Activated CD4-positive, alpha-beta memory T cell treated with anti-CD3 and anti-CD28 coated beads, Interleukin-2, amount 10 ng/mL, durations not matched to agents 7 days and 5 days (primary cell): ENCODE measurements around the gene TAAR9. TPM values are rescaled to one million over a fixed set of nuclear protein-coding genes. Genes with fewer than 3 reads are reported as not detected.

Experiments
- CTCF ChIA-PET: fragments of 350-600 bp; sonication (Branson Sonifier 250); formaldehyde crosslinking; loops from one replicate; lab custom pipeline; 2021; ENCODE audit warnings: antibody characterized with exemption, inconsistent platforms; lab: Charles Lee
- POLR2A ChIA-PET: fragments of 350-600 bp; sonication (Branson Sonifier 250); formaldehyde crosslinking; loops from one replicate; lab custom pipeline; 2021; ENCODE audit warnings: antibody characterized with exemption; lab: Charles Lee
- DNase-seq: peaks from one replicate; pipeline ENCODE4 v3.0.0-alpha.2; 2020
- H3K27ac Mint-ChIP-seq: one replicate; pipeline ENCODE4 v1.8.0; 2021; ENCODE audit warnings: mild to moderate bottlenecking, mixed read lengths
- H3K27me3 Mint-ChIP-seq: one replicate; pipeline ENCODE4 v1.8.0; 2021; ENCODE audit warnings: mixed read lengths
- H3K36me3 Mint-ChIP-seq: one replicate; pipeline ENCODE4 v1.8.0; 2021; ENCODE audit warnings: low read depth, mixed read lengths
- H3K4me1 Mint-ChIP-seq: one replicate; pipeline ENCODE4 v1.8.0; 2021; ENCODE audit warnings: mixed read lengths
- H3K4me3 Mint-ChIP-seq: one replicate; pipeline ENCODE4 v1.8.0; 2021; ENCODE audit warnings: mild to moderate bottlenecking, mixed read lengths
- H3K9me3 Mint-ChIP-seq: one replicate; pipeline ENCODE4 v1.8.0; 2021; ENCODE audit warnings: mixed read lengths
- total RNA-seq, 2 experiments: library from RNA; stranded (reverse); gene quantifications; one replicate each; pipeline ENCODE4 v1.2.3, GENCODE V29; 2021

Gene TAAR9
- not detected for total RNA-seq

- H3K36me3 Mint-ChIP-seq, result no peaks in the 10 kb centered on the region
- POLR2A ChIA-PET, result no interaction called here
- H3K9me3 Mint-ChIP-seq, result no peaks in the 10 kb centered on the region
- H3K4me1 Mint-ChIP-seq, result no peaks in the 10 kb centered on the region
- H3K4me3 Mint-ChIP-seq, result no peak within 1 kb of the TSS
- peaks cover 32% of the 10 kb centered on the region for H3K27me3 Mint-ChIP-seq
- CTCF ChIA-PET, result no interaction called here
- no peak within 1 kb of the TSS for H3K27ac Mint-ChIP-seq
- no peak for DNase-seq
These were observed at the start of gene TAAR9 for GRCh38 chr6:132537977-132538376. Gene TAAR9, plus strand, starts transcription at chr6:132538277. Its CDS starts 13 bp downstream, at chr6:132538290.

GRCh38 chr6:132489376-132489775 lies 48.7 kb upstream of the TAAR9 start:
- no peak for DNase-seq
- Mint-ChIP-seq H3K27me3 (no peaks in the 10 kb centered on the region), H3K27ac (no peak overlapping the region), H3K4me3 (no peak overlapping the region), H3K4me1 (peaks cover 16% of the 10 kb centered on the region), H3K9me3 (no peaks in the 10 kb centered on the region), H3K36me3 (peaks cover 6% of the 10 kb centered on the region)
- ChIA-PET CTCF (interaction anchor here (1.6 to 8.7 kb wide), 2 partner anchors 210 kb away, joined by 8 to 161 read pairs; no protein-coding TSS in a partner anchor), POLR2A (interaction anchor here (1.1 kb wide), 1 partner anchor 24 kb away, joined by 4 read pairs; the partner anchor contains the start of gene STX7)

- H3K27me3 Mint-ChIP-seq, result no peaks in the 10 kb centered on the region
- no peak overlapping the region for H3K4me3 Mint-ChIP-seq
- DNase-seq, result no peak
- H3K9me3 Mint-ChIP-seq, result no peaks in the 10 kb centered on the region
- H3K4me1 Mint-ChIP-seq, result peaks cover 22% of the 10 kb centered on the region
- H3K27ac Mint-ChIP-seq, result no peak overlapping the region
- ChIA-PET POLR2A (interaction anchor here (1.1 kb wide), 1 partner anchor 23 kb away, joined by 4 read pairs; the partner anchor contains the start of gene STX7), CTCF (interaction anchor here (1.6 kb wide), 1 partner anchor 210 kb away, joined by 8 read pairs; no protein-coding TSS in a partner anchor)
- H3K36me3 Mint-ChIP-seq, result peaks cover 12% of the 10 kb centered on the region
These were observed 48.1 kb upstream of the TAAR9 start for GRCh38 chr6:132490024-132490423.

- CTCF ChIA-PET, result interaction anchor here (1.6 kb wide), 1 partner anchor 211 kb away, joined by 8 read pairs; no protein-coding TSS in a partner anchor
- H3K9me3 Mint-ChIP-seq, result no peaks in the 10 kb centered on the region
- H3K4me1 Mint-ChIP-seq, result peaks cover 28% of the 10 kb centered on the region
- POLR2A ChIA-PET, result interaction anchor here (1.1 kb wide), 1 partner anchor 23 kb away, joined by 4 read pairs; the partner anchor contains the start of gene STX7
- DNase-seq, result no peak
- H3K36me3 Mint-ChIP-seq, result peaks cover 12% of the 10 kb centered on the region
- no peak overlapping the region for H3K4me3 Mint-ChIP-seq
- no peaks in the 10 kb centered on the region for H3K27me3 Mint-ChIP-seq
- H3K27ac Mint-ChIP-seq, result no peak overlapping the region
These were observed 47.4 kb upstream of the TAAR9 start for GRCh38 chr6:132490478-132491204.

GRCh38 chr6:132491303-132491702 lies 46.8 kb upstream of the TAAR9 start:
- Mint-ChIP-seq H3K4me1 (peaks cover 33% of the 10 kb centered on the region), H3K27ac (no peak overlapping the region), H3K9me3 (no peaks in the 10 kb centered on the region), H3K36me3 (peaks cover 12% of the 10 kb centered on the region), H3K27me3 (no peaks in the 10 kb centered on the region), H3K4me3 (no peak overlapping the region)
- ChIA-PET POLR2A (no interaction called here), CTCF (no interaction called here)
- DNase-seq, result no peak

- DNase-seq, result no peak
- H3K4me3 Mint-ChIP-seq, result no peak overlapping the region
- peaks cover 36% of the 10 kb centered on the region for H3K4me1 Mint-ChIP-seq
- no peaks in the 10 kb centered on the region for H3K27me3 Mint-ChIP-seq
- peaks cover 12% of the 10 kb centered on the region for H3K36me3 Mint-ChIP-seq
- H3K9me3 Mint-ChIP-seq, result no peaks in the 10 kb centered on the region
- ChIA-PET POLR2A (no interaction called here), CTCF (interaction anchor here (1.2 kb wide), 1 partner anchor 21 kb away, joined by 4 read pairs; the partner anchor contains the start of gene STX7)
- no peak overlapping the region for H3K27ac Mint-ChIP-seq
These were observed 46.2 kb upstream of the TAAR9 start for GRCh38 chr6:132491881-132492280.

- H3K9me3 Mint-ChIP-seq, result no peaks in the 10 kb centered on the region
- POLR2A ChIA-PET, result interaction anchor here (0.9 to 2.8 kb wide), 4 partner anchors 11 to 320 kb away, joined by 3 to 21 read pairs (median 6); partner anchors contain the start of genes RPS12 and STX7
- peaks cover 26% of the 10 kb centered on the region for H3K36me3 Mint-ChIP-seq
- no peak overlapping the region for H3K4me3 Mint-ChIP-seq
- H3K27me3 Mint-ChIP-seq, result no peaks in the 10 kb centered on the region
- peaks cover 36% of the 10 kb centered on the region for H3K4me1 Mint-ChIP-seq
- no peak overlapping the region for H3K27ac Mint-ChIP-seq
- DNase-seq, result no peak
- CTCF ChIA-PET, result interaction anchor here (0.8 to 3.4 kb wide), 5 partner anchors 10 to 215 kb away, joined by 3 to 21 read pairs (median 7); partner anchors contain the start of gene STX7
These were observed 43.1 kb upstream of the TAAR9 start for GRCh38 chr6:132494954-132495353.

- DNase-seq, result no peak
- no peak overlapping the region for H3K4me3 Mint-ChIP-seq
- H3K4me1 Mint-ChIP-seq, result peaks cover 42% of the 10 kb centered on the region
- no peak overlapping the region for H3K27ac Mint-ChIP-seq
- CTCF ChIA-PET, result interaction anchor here (0.8 to 3.4 kb wide), 8 partner anchors 11 to 303 kb away, joined by 3 to 21 read pairs (median 4); partner anchors contain the start of genes SLC18B1 and STX7
- POLR2A ChIA-PET, result interaction anchor here (0.9 to 2.8 kb wide), 5 partner anchors 8 to 319 kb away, joined by 3 to 21 read pairs (median 3); partner anchors contain the start of genes RPS12 and STX7
- peaks cover 33% of the 10 kb centered on the region for H3K36me3 Mint-ChIP-seq
- H3K9me3 Mint-ChIP-seq, result no peaks in the 10 kb centered on the region
- H3K27me3 Mint-ChIP-seq, result no peaks in the 10 kb centered on the region
These were observed 42.4 kb upstream of the TAAR9 start for GRCh38 chr6:132495604-132496079.

GRCh38 chr6:132496519-132497180 lies 41.4 kb upstream of the TAAR9 start:
- no peak overlapping the region for H3K4me3 Mint-ChIP-seq
- H3K27ac Mint-ChIP-seq, result no peak overlapping the region
- ChIA-PET CTCF (interaction anchor here (0.9 to 3.4 kb wide), 8 partner anchors 12 to 302 kb away, joined by 3 to 21 read pairs (median 4); partner anchors contain the start of genes SLC18B1 and STX7), POLR2A (interaction anchor here (0.7 to 2.8 kb wide), 4 partner anchors 9 to 318 kb away, joined by 3 to 21 read pairs (median 3); partner anchors contain the start of genes RPS12 and STX7)
- H3K9me3 Mint-ChIP-seq, result no peaks in the 10 kb centered on the region
- H3K27me3 Mint-ChIP-seq, result no peaks in the 10 kb centered on the region
- H3K36me3 Mint-ChIP-seq, result peaks cover 38% of the 10 kb centered on the region
- DNase-seq, result no peak
- H3K4me1 Mint-ChIP-seq, result peaks cover 42% of the 10 kb centered on the region

GRCh38 chr6:132498638-132499037 lies 39.4 kb upstream of the TAAR9 start:
- no peaks in the 10 kb centered on the region for H3K27me3 Mint-ChIP-seq
- CTCF ChIA-PET, result no interaction called here
- H3K9me3 Mint-ChIP-seq, result no peaks in the 10 kb centered on the region
- POLR2A ChIA-PET, result no interaction called here
- H3K4me3 Mint-ChIP-seq, result no peak overlapping the region
- H3K27ac Mint-ChIP-seq, result no peak overlapping the region
- H3K4me1 Mint-ChIP-seq, result peaks cover 41% of the 10 kb centered on the region
- peaks cover 38% of the 10 kb centered on the region for H3K36me3 Mint-ChIP-seq
- no peak for DNase-seq

- Mint-ChIP-seq H3K27ac (no peak overlapping the region), H3K9me3 (no peaks in the 10 kb centered on the region), H3K4me3 (no peak overlapping the region), H3K36me3 (peaks cover 31% of the 10 kb centered on the region), H3K27me3 (no peaks in the 10 kb centered on the region), H3K4me1 (peaks cover 34% of the 10 kb centered on the region)
- no peak for DNase-seq
- ChIA-PET POLR2A (interaction anchor here (1.0 kb wide), 1 partner anchor 15 kb away, joined by 3 read pairs; no protein-coding TSS in a partner anchor), CTCF (interaction anchor here (1.4 kb wide), 1 partner anchor 16 kb away, joined by 3 read pairs; no protein-coding TSS in a partner anchor)
These were observed 38.3 kb upstream of the TAAR9 start for GRCh38 chr6:132499757-132500156.

- H3K4me3 Mint-ChIP-seq, result no peak overlapping the region
- H3K4me1 Mint-ChIP-seq, result peaks cover 8% of the 10 kb centered on the region
- ChIA-PET CTCF (no interaction called here), POLR2A (no interaction called here)
- no peak for DNase-seq
- H3K27me3 Mint-ChIP-seq, result no peaks in the 10 kb centered on the region
- no peaks in the 10 kb centered on the region for H3K9me3 Mint-ChIP-seq
- no peak overlapping the region for H3K27ac Mint-ChIP-seq
- H3K36me3 Mint-ChIP-seq, result peaks cover 40% of the 10 kb centered on the region
These were observed 33.3 kb upstream of the TAAR9 start for GRCh38 chr6:132504757-132505156.
